NCI-H2196 treated with DMSO at 0.1 percent for 48 hours (cell line): ENCODE data around the gene CHMP4B.

Experiments used
- DNase-seq: peaks from one replicate; lab custom pipeline; 2025; ENCODE audit not compliant: unreplicated experiment; lab: John Stamatoyannopoulos, UW

Gene CHMP4B

GRCh38 chr20:33837096-33837830 is 26.1 kb downstream of the CHMP4B start:
- no peak for DNase-seq

GRCh38 chr20:33838035-33838864 is 27.1 kb downstream of the CHMP4B start:
- DNase-seq: no peak

GRCh38 chr20:33839591-33839990 is 28.4 kb downstream of the CHMP4B start:
- DNase-seq: peak; percentile 45

GRCh38 chr20:33840160-33840559 is 29.0 kb downstream of the CHMP4B start:
- DNase-seq: no peak

GRCh38 chr20:33840759-33841435 is 29.7 kb downstream of the CHMP4B start:
- peak; percentile 24 for DNase-seq

- DNase-seq: no peak
Observed at GRCh38 chr20:33841436-33841799, 30.3 kb downstream of the CHMP4B start.

GRCh38 chr20:33842346-33842745 is 31.2 kb downstream of the CHMP4B start:
- DNase-seq: no peak

GRCh38 chr20:33843050-33843449 is 31.9 kb downstream of the CHMP4B start:
- no peak for DNase-seq

GRCh38 chr20:33843854-33844253 is 32.7 kb downstream of the CHMP4B start:
- no peak for DNase-seq

GRCh38 chr20:33846291-33846935 is 35.3 kb downstream of the CHMP4B start:
- no peak for DNase-seq

GRCh38 chr20:33847006-33847405 is 35.9 kb downstream of the CHMP4B start:
- DNase-seq: no peak

GRCh38 chr20:33848391-33848790 is 37.2 kb downstream of the CHMP4B start:
- no peak for DNase-seq

- no peak for DNase-seq
Observed at GRCh38 chr20:33850159-33850558, 39.0 kb downstream of the CHMP4B start.

- DNase-seq: no peak
Observed at GRCh38 chr20:33851842-33852466, 40.8 kb downstream of the CHMP4B start.

GRCh38 chr20:33852626-33853506 is 41.7 kb downstream of the CHMP4B start:
- no peak for DNase-seq

GRCh38 chr20:33853507-33853813 is 42.3 kb downstream of the CHMP4B start:
- DNase-seq: no peak

GRCh38 chr20:33857722-33858563 is 46.8 kb downstream of the CHMP4B start:
- no peak for DNase-seq

- DNase-seq: no peak
Observed at GRCh38 chr20:33858666-33859065, 47.5 kb downstream of the CHMP4B start.

GRCh38 chr20:33859157-33859695 is 48.1 kb downstream of the CHMP4B start:
- no peak for DNase-seq
